Osteocyte (in vitro differentiated cells): ENCODE measurements around the gene CCDC60. TPM values are rescaled to one million over a fixed set of nuclear protein-coding genes. Genes with fewer than 3 reads are reported as not detected.

Experiments
- DNase-seq: peaks from one replicate; pipeline ENCODE4 v3.0.0; 2021; ENCODE audit warnings: mixed read lengths; ENCODE audit not compliant: unreplicated experiment; ENCODE audit errors: extremely low spot score
- H3K27ac Mint-ChIP-seq: one replicate; pipeline ENCODE4 v1.8.0; 2021; ENCODE audit warnings: mild to moderate bottlenecking, mixed read lengths; ENCODE audit not compliant: unreplicated experiment
- H3K27me3 Mint-ChIP-seq: one replicate; pipeline ENCODE4 v1.8.0; 2021; ENCODE audit warnings: mixed read lengths; ENCODE audit not compliant: unreplicated experiment
- H3K36me3 Mint-ChIP-seq: one replicate; pipeline ENCODE4 v1.8.0; 2021; ENCODE audit warnings: mixed read lengths; ENCODE audit not compliant: unreplicated experiment
- H3K4me1 Mint-ChIP-seq: one replicate; pipeline ENCODE4 v1.8.0; 2021; ENCODE audit warnings: mixed read lengths; ENCODE audit not compliant: unreplicated experiment
- H3K4me3 Mint-ChIP-seq: one replicate; pipeline ENCODE4 v1.8.0; 2021; ENCODE audit warnings: mild to moderate bottlenecking, moderate library complexity, mixed read lengths; ENCODE audit not compliant: unreplicated experiment
- H3K9me3 Mint-ChIP-seq: one replicate; pipeline ENCODE4 v1.8.0; 2021; ENCODE audit warnings: mixed read lengths; ENCODE audit not compliant: unreplicated experiment
- CTCF ChIP-seq: fragments of 200-600 bp; sonication (generic); IDR thresholded peaks from 2 replicates; pipeline ENCODE4 v1.5.0; 2021; ENCODE audit warnings: antibody characterized with exemption, mild to moderate bottlenecking, moderate library complexity
- total RNA-seq: library from RNA; stranded (reverse); gene quantifications from 2 replicates; pipeline ENCODE4 v1.2.1, GENCODE V29; 2021

The CCDC60 gene
- total RNA-seq, 1 donor from 2014 or later: not detected

- no peak for TF ChIP-seq CTCF
- H3K4me3 Mint-ChIP-seq: no peak overlapping the region
- H3K9me3 Mint-ChIP-seq: peaks cover under 1% of the 10 kb centered on the region
- H3K36me3 Mint-ChIP-seq: no peaks in the 10 kb centered on the region
- DNase-seq: no peak
- no peaks in the 10 kb centered on the region for H3K27me3 Mint-ChIP-seq
- H3K27ac Mint-ChIP-seq: no peak overlapping the region
- no peaks in the 10 kb centered on the region for H3K4me1 Mint-ChIP-seq
Measured at GRCh38 chr12:119299130-119299529, 35.4 kb upstream of the CCDC60 start.

GRCh38 chr12:119301379-119301778, 33.1 kb upstream of the CCDC60 start:
- H3K36me3 Mint-ChIP-seq: no peaks in the 10 kb centered on the region
- H3K9me3 Mint-ChIP-seq: peaks cover 13% of the 10 kb centered on the region
- H3K27me3 Mint-ChIP-seq: no peaks in the 10 kb centered on the region
- no peak for DNase-seq
- H3K4me3 Mint-ChIP-seq: no peak overlapping the region
- H3K4me1 Mint-ChIP-seq: no peaks in the 10 kb centered on the region
- TF ChIP-seq CTCF: no peak
- H3K27ac Mint-ChIP-seq: no peak overlapping the region

GRCh38 chr12:119302451-119303080, 32.0 kb upstream of the CCDC60 start:
- Mint-ChIP-seq H3K36me3 (no peaks in the 10 kb centered on the region), H3K27ac (no peak overlapping the region), H3K4me1 (no peaks in the 10 kb centered on the region), H3K27me3 (no peaks in the 10 kb centered on the region), H3K4me3 (no peak overlapping the region), H3K9me3 (peaks cover 13% of the 10 kb centered on the region)
- DNase-seq: no peak
- no peak for TF ChIP-seq CTCF

GRCh38 chr12:119306593-119306992, 27.9 kb upstream of the CCDC60 start:
- DNase-seq: no peak
- TF ChIP-seq CTCF: no peak
- no peaks in the 10 kb centered on the region for H3K4me1 Mint-ChIP-seq
- H3K27me3 Mint-ChIP-seq: no peaks in the 10 kb centered on the region
- no peak overlapping the region for H3K4me3 Mint-ChIP-seq
- H3K36me3 Mint-ChIP-seq: no peaks in the 10 kb centered on the region
- no peak overlapping the region for H3K27ac Mint-ChIP-seq
- H3K9me3 Mint-ChIP-seq: peaks cover 13% of the 10 kb centered on the region

- no peak overlapping the region for H3K27ac Mint-ChIP-seq
- TF ChIP-seq CTCF: no peak
- H3K4me1 Mint-ChIP-seq: no peaks in the 10 kb centered on the region
- H3K36me3 Mint-ChIP-seq: no peaks in the 10 kb centered on the region
- H3K4me3 Mint-ChIP-seq: no peak overlapping the region
- H3K9me3 Mint-ChIP-seq: peaks cover 18% of the 10 kb centered on the region
- H3K27me3 Mint-ChIP-seq: no peaks in the 10 kb centered on the region
- no peak for DNase-seq
Measured at GRCh38 chr12:119307747-119308146, 26.8 kb upstream of the CCDC60 start.
